ENCODE data around the gene TBCA.

TBCA gene, protein sequence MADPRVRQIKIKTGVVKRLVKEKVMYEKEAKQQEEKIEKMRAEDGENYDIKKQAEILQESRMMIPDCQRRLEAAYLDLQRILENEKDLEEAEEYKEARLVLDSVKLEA

DNA sequence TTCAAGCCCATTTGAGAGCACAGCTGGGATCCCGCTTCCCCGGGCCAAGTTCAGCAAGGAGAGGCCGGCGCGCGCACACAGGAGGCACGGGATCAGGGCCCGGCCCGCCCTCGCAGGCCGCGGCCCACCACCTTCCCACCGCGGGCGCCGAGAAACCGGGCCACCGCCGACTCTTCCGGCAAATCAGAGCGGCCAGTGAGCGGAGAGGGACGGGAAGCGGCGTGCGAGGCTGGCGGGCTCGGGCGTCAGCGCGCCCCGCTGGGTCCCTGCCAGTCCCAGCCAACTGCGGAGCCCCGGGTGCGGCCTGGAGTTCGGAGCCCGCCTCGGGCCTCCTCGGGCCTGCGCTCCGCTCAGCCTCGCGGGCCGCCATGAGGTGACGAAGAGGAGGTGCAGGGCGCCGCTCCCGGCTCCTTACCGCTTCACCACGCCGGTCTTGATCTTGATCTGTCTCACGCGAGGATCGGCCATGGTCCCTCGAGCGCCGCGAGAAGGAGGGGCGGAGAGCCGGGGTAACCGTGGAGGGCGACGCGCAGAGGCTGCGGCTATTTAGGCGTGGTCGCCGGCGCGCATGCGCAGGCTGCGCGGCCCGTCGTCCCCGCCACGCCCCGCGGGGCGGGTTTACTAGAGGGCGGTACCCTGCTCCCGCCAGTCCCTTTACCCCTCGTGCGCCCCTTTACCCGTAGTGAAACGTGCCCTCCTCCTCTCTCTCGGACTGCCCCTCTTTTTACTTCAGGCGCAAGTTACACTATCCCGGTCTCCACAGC, at the start of gene TBCA:
Gene TBCA (minus strand): TSS at position 550 of the 764 bp plus-strand sequence. CDS start 82 bp downstream, at position 468.
- peak; percentile 86 to 89 for DNase-seq (ENCODE audit: low read depth in 2 of 2)

DNA sequence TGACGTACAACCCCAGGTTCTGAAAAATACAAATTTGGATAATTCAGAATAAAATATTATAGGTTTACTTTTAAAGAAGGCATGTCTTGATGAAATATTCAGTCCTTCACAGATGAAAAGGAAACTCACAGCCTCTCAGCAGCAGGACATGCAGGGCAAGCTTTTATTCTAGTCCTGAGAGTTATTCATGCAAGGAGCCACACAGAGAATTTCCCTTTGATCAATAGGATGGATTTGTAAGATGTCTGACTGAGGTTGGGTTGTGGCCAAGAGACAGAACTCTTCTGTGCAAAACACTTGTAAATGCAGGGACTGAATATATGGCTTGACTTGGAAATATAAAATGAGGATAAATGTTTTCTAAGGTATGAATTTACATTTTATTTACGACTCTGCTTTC, 48.8 kb upstream of the TBCA start:
- DNase-seq (ENCODE audit: low read depth in 2 of 2) = no peak

DNA sequence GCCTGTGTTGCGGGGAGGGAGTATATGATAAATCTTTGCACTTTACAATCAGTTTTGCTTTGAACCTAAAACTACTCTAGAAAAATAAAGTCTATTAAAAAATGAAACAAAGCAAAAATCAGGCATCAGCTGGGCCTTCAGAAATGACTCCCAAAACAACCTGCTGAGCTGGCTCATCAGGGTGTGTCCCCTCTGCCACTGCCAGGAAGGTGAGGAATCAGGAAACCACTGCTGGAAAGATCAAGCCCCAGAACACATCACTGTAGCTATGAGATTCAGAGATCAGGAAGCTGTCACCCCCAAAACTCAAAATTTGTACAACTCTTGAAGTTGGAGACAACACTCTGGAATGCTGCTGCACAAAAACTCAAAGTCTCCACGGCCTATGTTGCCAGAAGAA, 40.5 kb upstream of the TBCA start:
- no peak for DNase-seq (ENCODE audit: low read depth in 2 of 2)

DNA sequence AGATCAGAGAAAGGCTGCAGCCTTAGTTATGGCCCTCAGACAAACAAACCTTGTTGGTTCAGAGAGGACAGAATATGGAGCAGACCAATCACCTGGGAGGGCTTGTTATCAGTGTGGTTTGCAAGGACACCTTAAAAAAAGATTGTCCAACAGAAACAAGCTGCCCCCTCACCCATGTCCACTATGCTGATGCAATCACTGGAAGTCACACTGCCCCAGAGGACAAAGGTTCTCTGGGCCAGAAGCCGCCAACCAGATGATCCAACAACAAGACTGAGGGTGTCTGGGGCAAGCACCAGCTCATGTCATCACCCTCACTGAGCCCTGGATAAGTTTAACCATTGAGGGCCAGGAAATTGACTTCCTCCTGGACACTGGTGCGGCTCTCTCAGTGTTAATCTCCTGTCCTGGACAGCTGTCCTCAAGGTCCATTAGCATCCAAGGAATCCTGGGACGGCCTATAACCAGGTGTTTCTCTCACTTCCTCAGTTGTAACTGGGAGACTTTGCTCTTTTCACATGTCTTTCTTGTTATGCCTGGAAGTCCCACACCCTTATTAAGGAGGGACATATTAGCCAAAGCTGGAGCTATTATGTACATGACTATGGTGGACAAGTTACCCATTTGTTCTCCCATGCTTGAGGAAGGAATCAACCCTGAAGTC, 36.9 kb upstream of the TBCA start:
- DNase-seq (ENCODE audit: low read depth in 2 of 2) = no peak

DNA sequence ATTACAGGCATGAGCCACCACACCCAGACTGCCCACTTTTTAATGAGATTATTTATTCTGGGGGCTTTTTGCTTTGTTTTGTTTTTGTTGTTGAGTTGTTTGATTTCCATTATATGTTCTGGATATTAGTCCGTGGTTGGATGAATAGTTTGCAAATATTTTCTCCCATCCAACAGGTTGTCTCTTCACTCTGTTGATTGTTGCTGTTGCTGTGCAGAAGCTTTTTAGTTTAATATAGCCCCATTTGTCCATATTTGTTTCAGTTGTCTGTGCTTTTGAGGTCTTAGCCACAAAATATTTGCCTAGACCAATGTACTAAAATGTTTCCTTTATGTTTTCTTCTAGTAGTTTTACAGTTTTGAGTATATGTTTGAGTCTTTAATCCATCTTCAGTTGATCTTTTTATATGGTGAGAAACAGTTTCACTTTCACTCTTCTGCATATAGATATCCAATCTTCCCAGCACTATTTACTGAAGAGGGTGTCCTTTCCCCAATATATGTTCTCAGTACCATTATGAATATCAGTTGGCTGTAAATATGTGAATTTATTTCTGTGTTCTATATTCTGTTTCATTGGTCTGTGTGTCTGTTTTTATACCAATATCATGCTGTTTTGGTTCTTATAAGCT, 30.2 kb upstream of the TBCA start:
- DNase-seq (ENCODE audit: low read depth in 2 of 2) = no peak

DNA sequence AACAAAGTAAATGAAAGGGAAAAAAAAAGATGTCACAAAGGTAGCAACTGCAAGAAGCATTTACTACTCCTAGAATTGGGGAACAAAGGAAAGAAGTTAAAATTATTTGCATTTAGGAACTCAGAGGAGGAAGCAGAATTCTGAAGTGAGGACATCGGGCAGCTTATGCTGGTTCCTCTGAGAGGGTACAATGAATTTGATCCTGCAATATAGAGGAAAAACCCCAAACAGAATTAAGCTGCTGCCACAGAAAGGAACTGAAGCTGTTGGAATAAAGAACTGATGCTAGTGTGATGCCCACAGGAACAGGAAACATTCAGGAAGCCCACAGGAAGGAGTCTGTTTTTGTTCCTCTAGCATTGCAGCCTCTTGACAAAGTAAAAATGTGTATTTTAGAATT, 22.3 kb upstream of the TBCA start:
- DNase-seq (ENCODE audit: low read depth in 2 of 2) = no peak

DNA sequence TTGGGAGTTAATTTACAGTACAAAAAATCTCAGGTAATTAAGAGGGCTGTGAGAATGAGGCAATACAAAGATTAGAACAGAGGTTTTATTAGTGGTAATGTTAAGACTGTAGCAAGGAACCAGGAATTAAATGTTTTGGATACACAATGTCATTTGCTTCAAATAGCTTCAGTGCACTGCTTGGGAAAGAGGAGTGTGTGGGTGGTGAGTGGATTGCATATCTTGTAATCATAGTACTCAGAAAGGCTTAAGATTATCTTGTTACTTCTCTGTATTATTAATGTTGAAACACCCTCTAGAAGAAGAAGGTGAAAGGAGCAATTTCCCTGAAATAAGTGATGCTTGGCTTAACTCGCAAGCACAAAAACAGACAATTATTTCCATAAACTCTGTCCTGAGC, 21.0 kb upstream of the TBCA start:
- no peak for DNase-seq (ENCODE audit: low read depth in 2 of 2)

DNA sequence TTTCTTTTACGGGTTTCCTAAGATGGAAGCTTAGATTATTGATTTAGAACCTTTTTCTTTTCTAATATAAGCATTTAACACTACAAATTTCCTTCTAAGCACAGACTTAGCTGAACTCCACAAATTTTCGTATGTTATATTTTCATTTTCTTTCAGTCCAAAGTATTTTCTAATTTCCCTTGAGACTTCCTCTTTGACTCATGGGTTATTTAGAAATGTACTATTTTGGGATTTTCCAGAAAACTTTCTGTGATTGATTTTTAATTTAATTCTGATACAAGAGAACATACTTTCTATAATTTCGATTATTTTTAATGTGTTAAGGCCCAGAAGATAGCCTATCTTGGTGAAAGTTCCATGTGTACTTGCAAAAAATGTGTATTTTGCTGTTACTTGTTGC, 19.7 kb upstream of the TBCA start:
- DNase-seq (ENCODE audit: low read depth in 2 of 2) = no peak

DNA sequence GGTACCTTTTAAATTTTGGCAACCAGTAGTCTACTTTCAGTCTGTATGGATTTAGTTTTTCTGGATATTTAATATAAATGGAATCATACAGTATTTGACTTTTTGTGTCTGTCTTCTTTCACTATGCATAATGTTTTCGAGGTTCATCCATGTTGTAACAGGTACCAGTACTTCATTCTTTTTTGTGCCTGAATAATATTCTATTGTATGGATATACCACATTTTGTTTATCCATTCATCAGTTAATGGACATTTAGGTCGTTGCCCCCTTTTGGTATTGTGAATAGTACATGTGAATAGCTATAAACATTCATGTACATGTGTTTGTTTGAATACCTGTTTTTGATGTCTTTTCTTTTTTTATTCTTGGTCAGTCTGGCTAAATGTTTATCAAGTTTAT, 19.1 kb upstream of the TBCA start:
- DNase-seq (ENCODE audit: low read depth in 2 of 2) = no peak

DNA sequence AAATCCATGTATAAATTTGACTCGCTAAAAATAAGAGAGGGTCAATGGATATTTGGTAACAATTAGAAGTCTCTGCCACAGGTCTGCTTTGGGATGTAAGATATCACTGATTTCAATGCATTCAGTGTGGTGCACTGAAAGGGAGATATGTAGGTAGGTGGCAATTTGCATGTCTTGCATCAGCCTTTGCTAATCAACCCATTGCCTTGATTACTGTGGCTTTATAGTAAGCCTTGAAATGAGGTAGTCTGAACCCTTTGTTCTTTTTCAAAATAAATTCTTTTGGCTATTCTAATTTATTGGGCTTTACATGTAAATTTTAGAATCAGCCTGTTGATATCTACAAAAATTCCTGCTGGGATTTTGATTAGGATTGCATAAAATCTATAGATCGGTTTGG, 15.8 kb upstream of the TBCA start:
- no peak for DNase-seq (ENCODE audit: low read depth in 2 of 2)

DNA sequence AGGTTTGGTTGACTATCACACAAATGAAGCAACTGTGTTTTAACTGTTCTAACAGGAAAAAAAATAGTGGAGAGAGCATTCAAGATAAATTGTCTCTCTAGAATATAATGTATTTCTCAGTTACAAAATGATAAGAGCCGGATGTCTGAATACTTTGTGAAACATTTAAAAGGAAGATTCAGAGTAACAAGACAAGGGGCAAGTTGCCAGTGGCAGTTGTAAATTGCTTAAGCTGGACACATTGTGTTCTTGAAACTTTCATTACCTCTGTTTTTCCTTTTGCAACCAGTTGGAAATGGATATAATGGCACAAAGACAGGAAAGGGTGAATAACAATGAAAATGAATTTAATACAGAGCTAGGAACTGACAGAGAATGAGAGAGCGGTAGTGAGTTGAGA, 15.2 kb upstream of the TBCA start:
- no peak for DNase-seq (ENCODE audit: low read depth in 2 of 2)

DNA sequence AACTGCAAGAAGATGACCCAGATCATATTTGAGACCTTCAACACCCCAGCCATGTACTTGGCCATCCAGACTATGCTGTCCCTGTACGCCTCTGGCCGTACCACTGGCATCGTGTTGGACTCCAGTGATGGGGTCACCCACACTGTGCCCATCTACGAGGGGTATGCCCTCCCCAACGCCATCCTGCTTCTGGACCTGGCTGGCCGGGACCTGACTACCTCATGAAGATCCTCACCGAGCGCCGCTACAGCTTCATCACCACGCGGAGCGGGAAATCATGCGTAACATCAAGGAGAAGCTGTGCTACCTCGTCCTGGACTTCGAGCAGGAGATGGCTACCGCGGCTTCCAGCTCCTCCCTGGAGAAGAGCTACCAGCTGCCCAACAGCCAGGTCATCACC, 9.1 kb upstream of the TBCA start:
- no peak for DNase-seq (ENCODE audit: low read depth in 2 of 2)

DNA sequence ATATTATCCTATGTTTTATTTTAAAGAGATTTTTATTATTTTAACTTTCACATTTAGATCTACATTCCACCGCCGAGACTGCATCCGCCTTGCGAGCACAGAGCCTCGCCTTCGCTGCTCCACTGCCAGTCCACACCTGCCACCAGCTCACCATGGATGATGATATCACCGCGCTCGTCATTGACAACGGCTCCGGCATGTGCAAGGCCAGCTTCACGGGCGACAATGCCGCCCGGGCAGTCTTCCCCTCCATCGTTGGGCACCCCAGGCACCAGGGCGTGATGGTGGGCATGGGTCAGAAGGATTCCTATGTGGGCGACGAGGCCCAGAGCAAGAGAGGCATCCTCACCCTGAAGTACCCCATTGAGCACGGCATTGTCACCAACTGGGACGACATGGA, 8.6 kb upstream of the TBCA start:
- no peak for DNase-seq (ENCODE audit: low read depth in 2 of 2)

DNA sequence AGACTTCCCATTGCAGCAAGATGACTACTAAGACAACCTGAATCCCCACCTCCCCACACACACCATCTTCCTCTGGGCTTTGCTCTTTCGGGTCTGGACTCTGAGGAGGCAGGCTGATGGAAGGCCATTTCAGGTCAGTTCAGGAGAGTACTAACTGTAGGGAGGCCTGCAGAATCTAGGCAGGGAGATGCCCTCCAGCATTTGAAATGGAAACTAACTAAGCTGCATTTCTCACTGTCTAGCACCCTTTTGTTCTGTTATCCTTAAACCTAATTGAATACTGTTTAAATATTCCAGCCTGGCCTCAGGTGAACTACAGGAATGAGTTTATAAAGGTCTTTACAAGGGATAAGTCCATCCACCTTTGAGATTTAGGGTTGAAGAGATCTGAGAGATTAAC, 4.9 kb upstream of the TBCA start:
- no peak for DNase-seq (ENCODE audit: low read depth in 2 of 2)

DNA sequence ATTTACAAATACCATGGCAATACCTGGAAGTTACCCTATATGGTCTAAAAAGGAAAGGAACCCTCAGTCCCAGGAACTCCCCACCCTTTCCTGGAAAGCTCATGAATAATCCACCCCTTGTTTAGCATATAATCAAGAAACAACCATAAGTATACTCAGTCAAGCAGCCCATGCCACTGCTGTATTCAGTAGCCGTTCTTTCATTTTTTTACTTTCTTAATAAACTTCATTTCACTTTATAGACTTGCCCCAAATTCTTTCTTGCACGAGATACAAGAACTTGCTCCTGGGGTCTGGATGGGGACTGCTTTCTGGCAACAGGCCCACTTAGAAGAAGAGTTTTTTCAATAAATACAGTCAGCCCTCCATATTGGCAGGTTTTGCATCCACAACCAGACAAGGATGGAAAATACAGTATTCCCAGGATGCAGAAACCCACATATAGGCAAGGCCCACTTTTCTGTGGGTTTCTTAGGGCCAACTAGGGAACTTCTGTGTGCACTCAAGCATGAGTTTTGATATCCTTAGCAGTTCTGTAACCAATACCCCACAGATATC, 2.8 kb upstream of the TBCA start:
- DNase-seq (ENCODE audit: low read depth in 2 of 2) = no peak

DNA sequence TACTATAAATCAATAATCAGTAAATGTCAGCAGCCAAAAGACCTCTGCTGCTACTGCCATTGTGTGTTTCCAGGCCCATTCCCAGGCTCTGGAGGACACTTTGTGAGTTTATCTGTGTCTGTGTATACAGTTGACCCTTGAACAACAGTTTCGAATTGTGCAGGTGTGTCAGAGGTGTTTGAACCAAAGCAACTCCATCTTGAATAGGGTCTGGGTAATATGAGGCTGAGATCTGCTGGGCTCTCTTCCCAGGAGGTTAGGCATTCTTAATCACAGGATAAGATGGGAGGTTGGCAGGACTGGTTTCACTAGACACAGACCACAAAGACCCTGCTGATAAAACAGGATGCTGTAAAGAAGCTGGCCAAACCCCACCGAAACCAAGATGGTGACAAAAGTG, 2.3 kb upstream of the TBCA start:
- DNase-seq (ENCODE audit: low read depth in 2 of 2) = no peak

DNA sequence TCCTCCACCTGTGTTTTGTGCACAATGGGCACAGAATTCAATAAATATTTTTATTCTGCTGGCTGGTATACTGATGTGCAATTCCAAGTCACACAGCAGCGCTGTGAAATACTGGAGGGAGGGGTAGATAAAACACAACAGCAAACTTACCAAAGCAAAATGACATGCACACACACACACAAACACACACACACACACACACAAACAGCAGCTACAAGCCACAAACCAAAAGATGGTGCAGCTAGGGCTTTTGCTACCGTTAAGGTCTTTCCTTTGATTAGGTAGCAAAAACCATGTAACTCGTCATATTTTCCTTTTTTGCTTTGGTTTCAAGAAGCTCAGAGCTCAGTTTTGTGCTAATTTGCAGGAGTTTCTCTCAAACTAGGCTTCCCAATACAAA, 1.8 kb upstream of the TBCA start:
- DNase-seq (ENCODE audit: low read depth in 2 of 2) = no peak

DNA sequence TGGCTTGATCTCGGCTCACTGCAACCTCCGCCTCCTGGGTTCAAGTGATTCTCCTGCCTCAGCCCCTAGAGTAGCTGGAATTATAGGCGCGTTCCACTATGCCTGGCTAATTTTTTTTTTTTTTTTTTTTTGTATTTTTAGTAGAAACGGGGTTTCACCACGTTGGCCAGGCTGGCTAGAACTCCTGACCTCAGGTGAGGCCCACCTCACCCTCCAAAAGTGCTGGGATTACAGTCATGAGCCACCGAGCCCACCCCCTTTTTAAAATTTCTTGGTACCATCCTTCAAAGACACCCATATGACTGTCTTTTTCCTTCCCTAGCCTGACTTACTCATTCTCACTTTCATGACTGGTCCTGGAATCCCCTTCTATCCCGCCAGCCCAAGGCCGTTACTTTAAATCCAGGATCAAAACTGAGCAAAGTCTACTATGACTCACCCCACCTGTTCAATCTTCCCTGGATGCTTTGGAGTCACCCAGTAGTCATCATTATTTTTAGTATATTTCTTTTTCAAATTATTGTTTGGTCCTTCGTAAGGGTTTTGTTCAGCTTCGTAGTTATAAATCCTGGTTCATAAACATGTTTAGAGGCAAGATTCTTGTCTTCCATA, 1.2 kb upstream of the TBCA start:
- no peak for DNase-seq (ENCODE audit: low read depth in 2 of 2)

DNA sequence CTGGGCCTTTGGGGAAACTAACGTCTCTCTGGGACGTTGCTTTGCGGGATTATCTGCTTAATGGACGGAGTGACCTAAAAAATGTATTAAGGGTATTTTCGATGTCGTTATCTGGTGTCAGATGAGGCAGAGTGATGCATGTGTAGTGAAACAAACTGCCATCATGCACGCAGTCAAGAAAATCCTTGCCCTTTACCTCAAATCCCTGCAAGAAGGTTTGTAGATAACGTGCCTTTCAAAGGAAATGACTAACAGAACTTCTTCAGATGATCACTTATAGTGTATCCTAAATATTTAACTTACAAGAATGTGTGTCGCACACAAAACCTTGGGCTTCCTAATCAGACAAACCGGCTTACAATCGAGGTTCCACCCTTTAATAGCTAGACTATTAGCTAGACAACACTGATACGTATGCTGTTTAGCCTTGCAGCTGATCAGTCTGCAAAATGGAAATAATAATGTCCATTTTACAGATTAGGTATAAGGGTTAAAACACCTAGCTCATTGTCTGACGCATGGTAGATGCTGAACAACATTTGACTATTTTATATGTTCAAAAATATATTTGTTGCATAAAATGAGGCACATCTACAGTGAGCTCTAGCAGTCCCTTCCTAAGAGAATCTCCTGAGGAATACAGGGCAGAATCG, 541 bp upstream of the TBCA start:
- no peak for DNase-seq (ENCODE audit: low read depth in 2 of 2)

DNA sequence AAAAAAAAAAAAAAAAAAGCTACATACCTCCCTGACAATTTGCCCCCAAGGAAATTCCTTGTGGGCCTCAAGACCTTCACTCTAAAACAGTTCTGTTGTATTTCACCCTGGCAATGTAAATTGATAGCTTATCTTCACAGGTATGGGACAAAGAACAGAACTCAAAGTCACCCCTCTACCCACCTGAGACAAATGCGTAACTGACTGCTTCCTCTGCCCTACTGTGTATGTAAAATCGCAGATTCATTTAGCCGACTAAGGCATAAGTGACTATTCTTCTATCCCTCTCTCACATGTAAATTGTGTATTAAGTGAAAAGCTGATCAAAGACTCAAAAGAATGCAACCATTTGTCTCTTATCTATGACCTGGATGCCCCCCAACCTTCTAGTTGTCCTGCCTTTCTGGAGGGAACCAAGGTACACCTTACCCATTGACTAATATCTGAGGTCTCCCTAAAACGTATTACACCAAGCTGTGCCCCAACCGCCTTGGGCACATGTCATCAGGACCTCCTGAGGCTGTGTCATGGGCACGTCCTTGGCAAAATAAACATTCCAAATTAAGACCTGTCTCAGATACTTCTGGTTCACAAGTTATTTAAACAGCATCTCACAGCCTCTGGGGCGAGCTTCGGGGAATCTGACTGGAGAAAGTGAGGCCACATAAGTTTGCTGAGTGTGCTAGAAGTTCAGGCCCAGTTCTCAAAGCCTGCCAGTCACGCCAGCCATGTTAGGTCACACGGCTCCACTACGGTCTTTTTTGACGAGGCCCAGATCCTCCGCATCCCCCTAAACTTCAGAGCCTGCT, 954 bp downstream of the TBCA start:
- no peak for DNase-seq (ENCODE audit: low read depth in 2 of 2)

DNA sequence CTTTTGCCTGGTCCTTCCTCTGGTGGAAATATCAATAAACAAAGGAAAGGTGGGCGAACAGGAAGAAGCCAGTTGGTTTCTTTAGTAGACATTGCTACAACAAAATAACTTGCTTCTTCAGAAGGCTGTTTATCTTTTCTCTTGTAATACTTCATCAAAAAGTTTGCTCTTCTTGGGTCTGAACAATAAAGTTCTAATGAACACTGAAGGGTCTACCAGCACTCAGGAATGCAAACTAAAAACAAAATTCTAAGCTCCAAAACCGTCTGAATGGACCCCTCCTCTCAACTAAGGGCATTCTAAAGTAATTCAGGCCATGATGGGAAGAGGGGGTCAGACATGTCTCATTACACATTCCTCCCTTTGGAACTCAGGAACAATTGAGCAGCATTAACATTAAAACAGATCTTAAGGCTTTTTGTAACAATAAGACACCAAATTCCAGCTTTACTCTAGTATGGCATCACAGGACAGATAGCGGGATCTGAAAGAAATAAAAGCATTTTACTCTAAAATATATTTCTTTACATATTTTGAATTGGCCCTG, 2.3 kb downstream of the TBCA start:
- no peak for DNase-seq (ENCODE audit: low read depth in 2 of 2)

Measured in stimulated activated CD8-positive, alpha-beta memory T cell treated with anti-CD3 and anti-CD28 coated beads, Interleukin-15, amount 100 ng/mL, for 48 hours (primary cell).